Mesodermal cell (in vitro differentiated cells): Measurements from ENCODE around the gene KCNB1.

Source experiments
- H3K27ac ChIP-seq: 2 replicates; pipeline ENCODE4 v1.7.0; 2013; ENCODE audit warnings: mild to moderate bottlenecking, low read depth, low read length, moderate library complexity; ENCODE audit not compliant: severe bottlenecking
- H3K36me3 ChIP-seq: 2 replicates; pipeline ENCODE4 v1.7.1; 2013; ENCODE audit warnings: mild to moderate bottlenecking, low read length, moderate library complexity; ENCODE audit not compliant: control insufficient read depth, insufficient read depth
- H3K4me1 ChIP-seq: one replicate; pipeline ENCODE4 v1.7.1; 2013; ENCODE audit warnings: mild to moderate bottlenecking, low read length; ENCODE audit not compliant: insufficient read depth, control insufficient read depth, poor library complexity, severe bottlenecking
- H3K4me3 ChIP-seq: 2 replicates; pipeline ENCODE4 v1.7.0; 2013; ENCODE audit warnings: low read length, control low read depth, mild to moderate bottlenecking; ENCODE audit not compliant: insufficient read depth, poor library complexity, severe bottlenecking; ENCODE audit errors: extremely low read depth
- H3K9me3 ChIP-seq: 2 replicates; pipeline ENCODE4 v1.7.1; 2013; ENCODE audit warnings: mild to moderate bottlenecking, low read length, moderate library complexity; ENCODE audit not compliant: control insufficient read depth
- WGBS, 2 experiments: methylation state at CpG; one replicate each; pipeline ENCODE4 v1.1.5; 2013; ENCODE audit warnings: missing lambda C conversion rate in 2 of 2; ENCODE audit not compliant: insufficient coverage in 2 of 2; 5-methylcytosine and 5-hydroxymethylcytosine counted together

The KCNB1 gene

DNA sequence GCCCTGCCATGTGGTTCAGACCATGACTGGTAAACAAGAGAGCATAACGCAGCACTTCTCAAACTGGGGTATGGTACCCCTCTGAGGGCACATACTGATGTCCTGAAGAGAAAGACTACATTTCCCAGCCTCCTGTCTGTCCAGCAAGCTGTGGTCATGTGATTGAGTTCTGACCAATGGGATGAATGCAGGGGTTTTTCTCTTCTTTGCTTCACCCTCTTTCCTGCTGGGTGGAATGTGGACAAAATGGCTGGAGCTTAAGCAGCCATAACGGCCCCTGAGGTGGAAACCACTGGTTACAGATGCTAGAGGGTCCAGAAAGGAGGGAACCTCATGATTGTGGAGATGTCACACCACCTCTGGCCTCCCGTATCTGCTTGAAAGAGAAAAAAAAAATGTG lies 19.4 kb upstream of the KCNB1 start:
- H3K36me3 ChIP-seq: no peaks in the 10 kb centered on the region
- no peak overlapping the region for H3K4me3 ChIP-seq
- no peak overlapping the region for H3K27ac ChIP-seq
- no peaks in the 10 kb centered on the region for H3K9me3 ChIP-seq
- 83 to 85% methylated on average over 3 of the region's 3 CpGs for WGBS, 2 experiments
- H3K4me1 ChIP-seq: peaks cover 5% of the 10 kb centered on the region

DNA sequence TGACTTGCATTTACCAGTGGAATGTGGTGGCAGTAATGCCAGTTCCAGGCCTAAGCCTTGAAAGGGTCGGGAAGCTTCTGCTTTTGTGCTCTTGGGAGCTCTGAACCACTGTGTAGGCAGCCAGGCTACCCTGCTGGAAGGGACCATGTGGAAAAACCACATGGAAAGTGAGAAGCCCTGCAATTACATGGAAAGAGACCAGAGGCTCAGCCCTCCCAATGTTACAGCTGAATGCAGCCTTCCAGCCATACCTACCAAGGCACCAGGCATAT lies 14.9 kb upstream of the KCNB1 start:
- no peak overlapping the region for H3K4me3 ChIP-seq
- H3K4me1 ChIP-seq: no peaks in the 10 kb centered on the region
- WGBS, 2 experiments: 43 to 67% methylated on average over 1 of the region's 1 CpG
- H3K36me3 ChIP-seq: no peaks in the 10 kb centered on the region
- no peaks in the 10 kb centered on the region for H3K9me3 ChIP-seq
- no peak overlapping the region for H3K27ac ChIP-seq

DNA sequence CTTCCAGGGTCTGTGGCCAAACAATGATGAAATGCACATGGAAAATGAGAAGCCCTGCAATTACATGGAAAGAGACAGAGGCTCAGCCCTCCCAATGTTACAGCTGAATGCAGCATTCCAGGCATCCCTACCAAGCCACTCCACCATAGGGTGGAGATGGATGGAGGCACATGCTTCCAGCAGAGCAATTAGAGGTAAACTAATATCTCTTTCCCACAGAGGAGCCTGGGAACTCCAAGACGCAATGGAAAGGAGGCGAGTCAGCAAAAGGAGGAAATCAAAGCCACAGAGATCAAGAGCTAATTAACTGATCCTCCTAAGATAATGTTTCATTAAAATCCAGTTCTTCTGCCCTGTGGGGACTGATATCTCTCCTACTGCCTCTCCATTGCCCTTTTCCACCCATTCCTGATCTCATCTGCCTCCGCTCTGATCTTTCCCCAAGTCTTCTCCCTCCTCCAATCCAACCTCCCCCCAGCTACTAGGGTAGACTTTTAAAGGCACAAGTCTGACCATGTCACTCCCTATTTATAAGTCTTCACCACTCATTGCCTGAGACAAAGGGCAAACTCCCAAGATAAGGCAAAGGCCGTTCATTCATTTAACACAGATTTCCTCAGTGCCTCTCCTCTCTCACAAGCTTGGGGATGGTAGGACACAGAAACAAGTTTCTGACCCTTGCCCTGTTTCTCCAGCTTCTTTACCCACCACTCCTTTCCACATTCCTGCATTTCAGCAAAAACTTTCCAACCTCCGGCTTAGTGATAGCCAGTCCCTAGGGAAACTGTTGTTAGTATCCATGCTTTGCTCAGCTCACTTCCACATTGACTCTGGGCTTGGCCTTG lies 14.3 kb upstream of the KCNB1 start:
- WGBS, 2 experiments: 80 to 91% methylated on average over 4 to 5 of the region's 5 CpGs
- no peak overlapping the region for H3K4me3 ChIP-seq
- H3K9me3 ChIP-seq: no peaks in the 10 kb centered on the region
- H3K36me3 ChIP-seq: no peaks in the 10 kb centered on the region
- no peaks in the 10 kb centered on the region for H3K4me1 ChIP-seq
- H3K27ac ChIP-seq: no peak overlapping the region

DNA sequence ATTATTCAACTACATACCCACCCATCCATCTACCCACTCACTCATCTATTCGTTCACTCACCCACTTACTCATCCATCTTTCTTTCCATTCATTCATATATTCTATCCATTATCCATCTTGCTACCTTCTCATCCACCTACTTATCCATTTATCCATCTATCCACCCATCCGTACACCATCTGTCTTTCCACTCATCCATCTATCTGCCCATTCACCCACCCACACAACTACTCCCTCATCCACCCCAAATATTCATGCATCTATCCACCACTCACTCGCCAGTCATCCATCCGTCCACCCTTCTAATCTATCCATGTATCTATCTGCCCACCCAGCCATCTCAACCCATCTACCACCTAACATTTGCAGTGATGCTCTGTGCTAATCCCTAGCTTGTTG lies 13.6 kb upstream of the KCNB1 start:
- Histone ChIP-seq H3K27ac (no peak overlapping the region), H3K9me3 (no peaks in the 10 kb centered on the region), H3K4me3 (no peak overlapping the region), H3K4me1 (no peaks in the 10 kb centered on the region), H3K36me3 (no peaks in the 10 kb centered on the region)
- 73 to 89% methylated on average over 4 of the region's 4 CpGs for WGBS, 2 experiments

DNA sequence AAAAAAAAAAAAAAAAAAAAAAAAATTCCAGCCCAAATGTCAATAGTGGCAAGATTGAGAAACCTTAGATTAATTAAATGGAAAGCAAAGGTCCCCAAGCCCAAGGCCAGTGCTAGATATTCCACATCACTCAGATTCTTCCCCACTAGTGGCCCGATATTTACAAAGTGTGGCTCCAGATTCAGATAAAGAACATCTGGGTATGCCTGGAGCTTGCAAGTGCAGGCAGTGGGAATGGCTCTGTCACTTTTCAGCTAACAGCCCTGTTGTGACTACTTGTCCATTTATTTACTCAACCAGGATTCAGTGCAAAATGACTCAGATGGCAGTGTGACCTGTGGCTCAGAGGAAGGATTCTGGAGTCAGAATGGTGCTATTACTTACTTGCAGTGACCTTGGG lies 8.2 kb upstream of the KCNB1 start:
- Histone ChIP-seq H3K9me3 (no peaks in the 10 kb centered on the region), H3K4me1 (no peaks in the 10 kb centered on the region), H3K36me3 (no peaks in the 10 kb centered on the region), H3K27ac (no peak overlapping the region), H3K4me3 (no peak overlapping the region)
- 100% methylated on average over 1 of the region's 1 CpG for WGBS, 2 experiments

DNA sequence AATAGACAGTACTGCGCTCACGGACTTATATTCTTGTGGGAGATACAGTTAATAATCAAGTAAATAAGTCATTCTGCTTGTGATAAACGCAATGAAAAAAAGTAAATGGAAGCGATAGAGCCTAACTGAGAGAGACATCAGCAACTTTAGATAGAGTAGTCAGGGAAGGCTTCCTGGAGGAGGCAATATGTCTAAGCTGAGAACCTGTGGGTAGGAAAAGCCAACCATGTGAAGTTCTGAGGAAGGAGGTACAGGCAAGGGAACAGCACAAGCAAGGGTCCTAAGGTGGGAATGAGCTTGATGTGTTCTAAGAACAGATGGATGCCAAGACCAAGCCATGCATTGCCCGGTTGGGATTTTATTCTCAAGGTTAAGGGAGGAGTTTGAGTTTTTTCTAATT lies 7.2 kb upstream of the KCNB1 start:
- WGBS, 2 experiments: 91 to 96% methylated on average over 5 of the region's 5 CpGs
- Histone ChIP-seq H3K4me3 (no peak overlapping the region), H3K4me1 (no peaks in the 10 kb centered on the region), H3K9me3 (no peaks in the 10 kb centered on the region), H3K27ac (no peak overlapping the region), H3K36me3 (no peaks in the 10 kb centered on the region)

DNA sequence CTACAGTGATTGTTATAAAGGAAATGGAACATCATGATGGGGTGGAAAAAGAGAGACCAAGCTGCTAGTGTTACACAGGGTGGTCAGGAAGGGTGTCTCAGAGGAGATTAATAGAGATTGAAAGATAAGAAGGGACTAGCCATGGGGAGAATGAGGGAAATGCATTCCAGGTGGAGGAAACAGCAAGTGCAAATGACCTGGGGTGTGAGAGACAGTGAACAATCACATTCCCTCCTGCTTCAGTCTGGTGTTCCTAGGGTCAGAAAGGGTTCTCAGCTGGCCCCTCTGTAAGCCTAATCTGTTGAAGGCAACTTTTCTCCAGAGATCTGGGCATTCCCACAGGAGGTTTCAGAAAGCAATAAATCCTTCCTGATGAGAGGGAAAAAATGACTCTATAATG lies 3.6 kb upstream of the KCNB1 start:
- H3K4me1 ChIP-seq: no peaks in the 10 kb centered on the region
- no peak overlapping the region for H3K27ac ChIP-seq
- H3K4me3 ChIP-seq: no peak overlapping the region
- H3K36me3 ChIP-seq: no peaks in the 10 kb centered on the region
- no peaks in the 10 kb centered on the region for H3K9me3 ChIP-seq

DNA sequence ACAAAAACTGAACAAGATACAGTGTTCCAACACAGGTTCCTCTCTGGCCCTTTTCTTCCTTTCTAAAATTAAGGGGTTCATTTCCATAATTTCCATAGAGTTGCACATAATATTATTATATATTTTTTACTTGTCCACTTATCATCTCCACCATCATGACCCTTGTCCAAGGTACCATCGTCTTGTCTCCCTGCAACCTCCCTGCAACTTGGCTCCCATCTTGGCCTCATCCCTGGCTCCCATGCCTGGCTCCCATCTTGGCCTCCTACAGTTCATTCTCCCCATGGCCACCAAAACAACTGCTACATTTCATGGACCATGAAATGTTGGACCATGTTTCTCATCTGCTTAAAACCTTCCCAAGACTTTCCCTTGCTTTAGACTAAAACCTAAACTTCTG lies 3.1 kb upstream of the KCNB1 start:
- 73 to 80% methylated on average over 1 of the region's 1 CpG for WGBS, 2 experiments
- Histone ChIP-seq H3K4me1 (no peaks in the 10 kb centered on the region), H3K9me3 (no peaks in the 10 kb centered on the region), H3K4me3 (no peak overlapping the region), H3K27ac (no peak overlapping the region), H3K36me3 (no peaks in the 10 kb centered on the region)

DNA sequence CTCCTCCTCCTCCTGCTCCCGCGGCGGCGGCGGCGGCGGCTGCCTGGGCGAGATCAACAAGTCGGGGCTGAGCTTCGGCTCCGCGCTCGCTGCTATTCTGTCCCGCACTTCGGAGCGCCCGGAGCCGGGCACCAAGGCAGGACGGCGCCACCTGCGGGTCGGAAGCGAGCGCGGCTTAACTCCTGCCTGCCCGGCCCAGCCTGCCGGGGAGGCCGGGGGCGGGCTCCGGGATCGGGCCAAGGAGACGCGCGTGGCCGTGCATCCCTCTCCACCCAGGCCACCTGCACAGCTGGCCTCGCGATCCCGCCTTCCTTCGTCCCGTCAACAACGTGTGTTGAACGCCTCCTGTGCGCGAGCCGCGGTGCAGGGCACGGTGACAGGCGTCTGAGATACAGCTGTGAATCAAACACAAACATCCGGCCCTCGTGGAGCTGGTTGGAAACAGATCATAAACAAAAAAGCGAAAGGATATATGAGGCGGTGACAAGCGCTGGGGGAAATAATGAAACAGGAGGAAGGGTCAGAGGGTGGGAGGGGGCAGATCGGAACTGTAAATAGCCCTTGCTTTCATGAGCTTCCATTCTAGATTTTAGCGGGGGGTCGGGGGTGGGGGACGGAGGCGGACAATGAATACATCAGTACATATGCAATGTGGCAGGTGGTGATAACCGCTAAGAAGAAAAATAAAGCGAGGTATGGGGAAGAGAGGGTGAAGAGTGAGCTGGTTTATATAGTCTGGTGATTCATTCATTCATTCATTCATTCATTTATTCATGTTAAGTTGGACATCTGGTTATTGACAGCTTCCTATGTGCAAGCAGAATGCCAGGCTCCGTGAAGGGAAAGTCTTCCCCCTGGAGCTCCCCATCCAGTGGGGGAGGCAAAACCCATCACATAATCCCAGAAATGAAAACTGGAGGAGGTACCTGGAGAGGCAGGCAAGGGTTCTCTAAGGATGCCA lies 2.0 kb upstream of the KCNB1 start:
- H3K27ac ChIP-seq: no peak overlapping the region
- WGBS, 2 experiments: 1 to 3% methylated on average over 32 to 49 of the region's 61 CpGs

DNA sequence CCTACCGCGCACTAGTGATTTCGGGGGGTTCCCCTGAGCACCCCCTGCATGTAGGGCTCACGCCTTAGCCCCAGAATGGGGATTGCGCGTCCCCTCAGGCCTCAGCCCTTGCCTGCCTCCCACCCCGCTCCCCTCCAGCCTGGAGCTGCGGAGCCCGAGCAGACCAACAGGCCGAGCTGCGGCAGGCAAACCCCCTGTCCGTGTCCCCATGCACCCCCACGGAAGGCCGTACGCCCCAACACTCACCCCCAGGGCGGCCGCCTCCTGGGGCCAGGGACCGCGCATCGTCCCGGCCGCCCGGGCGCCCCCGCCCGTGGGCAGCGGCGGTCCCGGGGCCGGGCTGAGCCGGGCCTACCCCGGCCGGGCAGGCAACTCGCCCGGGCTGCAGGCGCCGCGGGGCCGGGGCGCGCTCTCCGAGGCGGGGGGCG lies 1.2 kb upstream of the KCNB1 start:
- Histone ChIP-seq H3K4me1 (no peaks in the 10 kb centered on the region), H3K27ac (no peak overlapping the region), H3K4me3 (peak overlapping the region; percentile 33), H3K36me3 (no peaks in the 10 kb centered on the region), H3K9me3 (no peaks in the 10 kb centered on the region)
- WGBS, 2 experiments: 2% methylated on average over 23 to 28 of the region's 44 CpGs

More for the DNA sequence above, 2.0 kb upstream of the KCNB1 start:
- Histone ChIP-seq H3K36me3 (no peaks in the 10 kb centered on the region), H3K4me1 (no peaks in the 10 kb centered on the region), H3K9me3 (no peaks in the 10 kb centered on the region), H3K4me3 (peak overlapping the region; percentile 31)
